Stomach (tissue), 9 donors: ENCODE results near the gene PPP1R12B. TPM values are rescaled to one million over a fixed set of nuclear protein-coding genes. Genes with fewer than 3 reads are reported as not detected.

Source experiments
- DNase-seq, 2 donors: peaks; one replicate each; pipeline versions ENCODE4 v3.0.0 to v3.0.0-alpha.2; 2013 to 2019
- H3K27ac ChIP-seq, 5 donors: fragments of 200-600 bp in 4 of 5; sonication (generic) in 4 of 5; one replicate each; pipeline ENCODE4 v1.5.1; 2013 to 2019; ENCODE audit warnings: mild to moderate bottlenecking in 1 of 5, moderate library complexity in 1 of 5
- H3K27me3 ChIP-seq, 3 donors: fragments of 200-600 bp; sonication (generic); one replicate each; pipeline ENCODE4 v1.5.1; 2017 to 2019; ENCODE audit warnings: mixed run types in 1 of 3
- H3K36me3 ChIP-seq, 4 donors: fragments of 200-600 bp; sonication (generic); 1 replicate in 3 of 4; 2 replicates in 1 of 4; pipeline ENCODE4 v1.5.1; 2016 to 2019
- H3K4me1 ChIP-seq, 4 donors: fragments of 200-600 bp; sonication (generic); one replicate each; pipeline ENCODE4 v1.5.1; 2016 to 2019
- H3K4me3 ChIP-seq, 4 donors: fragments of 200-600 bp; sonication (generic) in 3 of 4; one replicate each; pipeline ENCODE4 v1.5.1; 2016 to 2019; ENCODE audit warnings: mild to moderate bottlenecking in 1 of 4
- H3K9me3 ChIP-seq, 4 donors: fragments of 200-600 bp; sonication (generic); one replicate each; pipeline ENCODE4 v1.5.1; 2016 to 2019
- CTCF ChIP-seq, 7 experiments: fragments of 450-650 bp in 4 of 7; fragments of 200-600 bp in 3 of 7; sonication (generic) in 3 of 7; IDR thresholded peaks; one replicate each; pipeline ENCODE4 v1.5.1; 2016 to 2019; ENCODE audit warnings: antibody characterized with exemption in 7 of 7, control low read depth in 2 of 7, mild to moderate bottlenecking in 1 of 7
- EP300 ChIP-seq: sonication (generic); formaldehyde crosslinking; IDR thresholded peaks from one replicate; pipeline ENCODE4 v1.6.1; 2017; ENCODE audit warnings: antibody characterized with exemption
- POLR2A ChIP-seq, 4 donors: fragments of 450-650 bp; IDR thresholded peaks; one replicate each; pipeline ENCODE4 v1.6.1; 2016; ENCODE audit warnings: antibody characterized with exemption in 4 of 4, control low read depth in 2 of 4, mild to moderate bottlenecking in 1 of 4, moderate library complexity in 1 of 4
- POLR2AphosphoS5 ChIP-seq, 3 donors: sonication (generic); formaldehyde crosslinking; IDR thresholded peaks; one replicate each; pipeline ENCODE4 v1.6.1; 2016; ENCODE audit warnings: antibody characterized with exemption in 3 of 3
- WGBS, 5 donors: extraction: QIAGEN DNeasy Blood & Tissue Kit in 3 of 5; methylation state at CpG; one replicate each; pipeline versions ENCODE4 v1.1.5 to v1.1.7; 2013 to 2018; 5-methylcytosine and 5-hydroxymethylcytosine counted together
- intact Hi-C: fragments of 100-400 bp; cut with DNase I; formaldehyde crosslinking; loops from one replicate; pipeline ENCODE4 v1.15.1; 2023; ENCODE audit warnings: low total_unique reads
- polyA plus RNA-seq, 3 donors: library from polyadenylated mRNA; stranded (reverse); fragments of 200-250 nt; gene quantifications; one replicate each; pipeline ENCODE4 v1.2.3, GENCODE V29; 2013
- total RNA-seq, 5 donors: library from RNA; depleted of rRNA; stranded (reverse); fragments of >200 nt; gene quantifications; one replicate each; pipeline versions ENCODE4 v1.1.0 to v1.2.3, GENCODE V29; 2014 to 2016
- donor health status: healthy with polysubstance abuse.
- donor health status: Bipolar disorder and iron deficiency.
- donor health status: healthy.

Gene PPP1R12B
- total and polyA plus RNA-seq, 8 donors = 9.7 to 352 (median 96.0) TPM

DNA sequence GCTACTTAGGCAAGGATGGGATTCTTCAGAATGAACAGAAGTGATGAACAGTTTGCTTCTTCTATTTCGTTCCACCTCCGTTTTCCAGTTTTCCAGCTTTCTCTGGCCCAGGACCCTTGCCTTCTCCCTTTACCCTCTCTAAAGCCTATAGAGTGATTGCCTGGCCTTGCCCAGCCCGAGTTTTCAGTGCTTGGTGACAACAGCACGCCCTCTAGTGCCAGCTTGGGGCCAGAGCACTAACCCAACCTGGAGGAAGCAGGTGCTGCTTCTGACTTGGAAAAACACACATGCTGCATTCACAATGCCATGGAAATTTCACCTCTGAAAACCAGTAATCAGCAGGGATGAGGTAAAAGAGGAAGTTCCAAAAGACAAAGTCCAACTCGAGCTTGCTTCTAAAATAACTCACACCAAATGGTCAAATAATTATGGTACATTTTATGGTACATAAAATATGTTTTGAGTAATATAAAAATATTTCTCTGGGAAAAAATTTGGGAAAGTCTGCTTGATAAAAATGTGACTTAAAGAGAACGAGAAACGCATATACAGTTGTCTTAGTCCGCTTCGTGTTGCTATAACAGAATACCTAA, 32.8 kb upstream of the PPP1R12B start:
- no peak overlapping the region for H3K27ac ChIP-seq
- TF ChIP-seq CTCF (IDR thresholded peaks at IDR 0.05) = peak in 5 of 7 experiments; percentile 77 to 89 (median 86)
- TF ChIP-seq POLR2AphosphoS5 (IDR thresholded peaks at IDR 0.05) = no peak
- no peaks in the 10 kb centered on the region for H3K4me1 ChIP-seq
- H3K27me3 ChIP-seq = peaks cover 0 to 18% (median 0%) of the 10 kb centered on the region in 3 donors
- intact Hi-C loops = loop anchor here (5.0 kb wide), 1 partner anchor 128 kb away; no protein-coding TSS in a partner anchor
- no peak overlapping the region for H3K4me3 ChIP-seq
- no peaks in the 10 kb centered on the region for H3K9me3 ChIP-seq
- H3K36me3 ChIP-seq = no peaks in the 10 kb centered on the region
- 20 to 28% (median 22%) methylated on average over 9 of the region's 9 CpGs for WGBS, 5 donors
- peak; percentile 87 to 93 for DNase-seq

- no peak for TF ChIP-seq CTCF (IDR thresholded peaks at IDR 0.05)
- no peak overlapping the region for H3K27ac ChIP-seq
- H3K27me3 ChIP-seq = peaks cover 0 to 18% (median 0%) of the 10 kb centered on the region in 3 donors
- no peak overlapping the region for H3K4me3 ChIP-seq
- no peaks in the 10 kb centered on the region for H3K36me3 ChIP-seq
- no peak for DNase-seq
- no peaks in the 10 kb centered on the region for H3K4me1 ChIP-seq
- H3K9me3 ChIP-seq = no peaks in the 10 kb centered on the region
- intact Hi-C loops = loop anchor here (5.0 kb wide), 1 partner anchor 129 kb away; no protein-coding TSS in a partner anchor
Measured at GRCh38 chr1:202316186-202316585, 32.3 kb upstream of the PPP1R12B start.

DNA sequence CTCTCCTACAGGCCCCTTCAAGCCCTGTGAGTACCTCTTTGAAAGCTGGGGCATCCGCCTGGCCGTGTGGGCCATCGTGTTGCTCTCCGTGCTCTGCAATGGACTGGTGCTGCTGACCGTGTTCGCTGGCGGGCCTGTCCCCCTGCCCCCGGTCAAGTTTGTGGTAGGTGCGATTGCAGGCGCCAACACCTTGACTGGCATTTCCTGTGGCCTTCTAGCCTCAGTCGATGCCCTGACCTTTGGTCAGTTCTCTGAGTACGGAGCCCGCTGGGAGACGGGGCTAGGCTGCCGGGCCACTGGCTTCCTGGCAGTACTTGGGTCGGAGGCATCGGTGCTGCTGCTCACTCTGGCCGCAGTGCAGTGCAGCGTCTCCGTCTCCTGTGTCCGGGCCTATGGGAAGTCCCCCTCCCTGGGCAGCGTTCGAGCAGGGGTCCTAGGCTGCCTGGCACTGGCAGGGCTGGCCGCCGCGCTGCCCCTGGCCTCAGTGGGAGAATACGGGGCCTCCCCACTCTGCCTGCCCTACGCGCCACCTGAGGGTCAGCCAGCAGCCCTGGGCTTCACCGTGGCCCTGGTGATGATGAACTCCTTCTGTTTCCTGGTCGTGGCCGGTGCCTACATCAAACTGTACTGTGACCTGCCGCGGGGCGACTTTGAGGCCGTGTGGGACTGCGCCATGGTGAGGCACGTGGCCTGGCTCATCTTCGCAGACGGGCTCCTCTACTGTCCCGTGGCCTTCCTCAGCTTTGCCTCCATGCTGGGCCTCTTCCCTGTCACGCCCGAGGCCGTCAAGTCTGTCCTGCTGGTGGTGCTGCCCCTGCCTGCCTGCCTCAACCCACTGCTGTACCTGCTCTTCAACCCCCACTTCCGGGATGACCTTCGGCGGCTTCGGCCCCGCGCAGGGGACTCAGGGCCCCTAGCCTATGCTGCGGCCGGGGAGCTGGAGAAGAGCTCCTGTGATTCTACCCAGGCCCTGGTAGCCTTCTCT, 30.3 kb upstream of the PPP1R12B start:
- no peak for TF ChIP-seq POLR2A (IDR thresholded peaks at IDR 0.05)
- no peak for TF ChIP-seq CTCF (IDR thresholded peaks at IDR 0.05)
- no peak for TF ChIP-seq EP300
- TF ChIP-seq POLR2AphosphoS5 (IDR thresholded peaks at IDR 0.05) = no peak
- WGBS, 5 donors = 87 to 93% (median 89%) methylated on average over 26 to 52 of the region's 52 CpGs
- H3K36me3 ChIP-seq = no peaks in the 10 kb centered on the region
- H3K27ac ChIP-seq = no peak overlapping the region
- intact Hi-C loops = loop anchor here (5.0 kb wide), 1 partner anchor 131 kb away; no protein-coding TSS in a partner anchor
- H3K9me3 ChIP-seq = no peaks in the 10 kb centered on the region
- DNase-seq = no peak
- H3K27me3 ChIP-seq = peaks cover 0 to 8% (median 0%) of the 10 kb centered on the region in 3 donors
- no peak overlapping the region for H3K4me3 ChIP-seq
- no peaks in the 10 kb centered on the region for H3K4me1 ChIP-seq

- TF ChIP-seq POLR2A (IDR thresholded peaks at IDR 0.05) (no peak), CTCF (IDR thresholded peaks at IDR 0.05) (no peak), POLR2AphosphoS5 (IDR thresholded peaks at IDR 0.05) (no peak), EP300 (no peak)
- H3K36me3 ChIP-seq = no peaks in the 10 kb centered on the region
- 69 to 78% (median 75%) methylated on average over 4 of the region's 4 CpGs for WGBS, 5 donors
- peaks cover 0 to 8% (median 0%) of the 10 kb centered on the region in 3 donors for H3K27me3 ChIP-seq
- no peak overlapping the region for H3K27ac ChIP-seq
- intact Hi-C loops = loop anchor here (5.0 kb wide), 1 partner anchor 132 kb away; no protein-coding TSS in a partner anchor
- no peak for DNase-seq
- no peaks in the 10 kb centered on the region for H3K9me3 ChIP-seq
- H3K4me1 ChIP-seq = no peaks in the 10 kb centered on the region
- H3K4me3 ChIP-seq = no peak overlapping the region
Measured at GRCh38 chr1:202319381-202320080, 29.0 kb upstream of the PPP1R12B start.
